Gastroesophageal sphincter (tissue), 3 donors: ENCODE data around the gene NCAPD2.

Experiments
- CTCF ChIP-seq, 4 experiments: fragments of 200-600 bp in 2 of 4; fragments of 450-650 bp in 2 of 4; sonication (generic) in 1 of 4; IDR thresholded peaks; one replicate each; pipeline ENCODE4 v1.5.1; 2017 to 2019; ENCODE audit warnings: antibody characterized with exemption in 4 of 4, mild to moderate bottlenecking in 2 of 4, moderate library complexity in 2 of 4
- EP300 ChIP-seq: sonication (generic); formaldehyde crosslinking; IDR thresholded peaks from one replicate; pipeline ENCODE4 v1.6.1; 2017; ENCODE audit warnings: antibody characterized with exemption, mild to moderate bottlenecking
- POLR2A ChIP-seq, 2 donors: fragments of 450-650 bp; IDR thresholded peaks; one replicate each; pipeline ENCODE4 v1.6.1; 2017; ENCODE audit warnings: antibody characterized with exemption in 2 of 2, mild to moderate bottlenecking in 2 of 2, moderate library complexity in 1 of 2
- POLR2AphosphoS5 ChIP-seq: sonication (generic); formaldehyde crosslinking; IDR thresholded peaks from one replicate; pipeline ENCODE4 v1.6.1; 2017; ENCODE audit warnings: antibody characterized with exemption

DNA sequence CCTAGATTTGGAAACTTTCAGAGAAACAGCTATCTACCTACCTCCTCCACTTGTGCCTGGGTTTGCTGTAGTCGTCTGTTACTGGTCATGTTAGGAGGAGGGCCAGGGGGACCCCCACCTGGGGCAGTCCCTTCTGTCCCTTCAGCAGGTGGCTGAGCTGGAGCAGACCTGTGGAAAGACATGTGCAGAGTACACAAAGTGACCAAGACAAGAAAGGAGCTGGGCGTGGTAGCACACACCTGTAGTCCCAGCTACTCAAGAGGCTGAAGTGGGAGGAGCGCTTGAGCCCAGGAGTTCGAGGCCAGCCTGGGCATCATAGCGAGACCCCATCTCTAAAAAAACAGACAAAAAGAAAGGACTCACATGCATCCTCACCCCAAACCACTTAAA is 27.7 kb upstream of the NCAPD2 start:
- TF ChIP-seq EP300 (no peak), CTCF (IDR thresholded peaks at IDR 0.05) (no peak), POLR2A (IDR thresholded peaks at IDR 0.05) (no peak), POLR2AphosphoS5 (no peak)
